NCI-H2081 (cell line): ENCODE results near the gene CCL13.

Experiments used
- DNase-seq, 2 experiments: peaks; one replicate each; lab custom pipeline; 2025; lab: John Stamatoyannopoulos, UW

The CCL13 gene

DNA sequence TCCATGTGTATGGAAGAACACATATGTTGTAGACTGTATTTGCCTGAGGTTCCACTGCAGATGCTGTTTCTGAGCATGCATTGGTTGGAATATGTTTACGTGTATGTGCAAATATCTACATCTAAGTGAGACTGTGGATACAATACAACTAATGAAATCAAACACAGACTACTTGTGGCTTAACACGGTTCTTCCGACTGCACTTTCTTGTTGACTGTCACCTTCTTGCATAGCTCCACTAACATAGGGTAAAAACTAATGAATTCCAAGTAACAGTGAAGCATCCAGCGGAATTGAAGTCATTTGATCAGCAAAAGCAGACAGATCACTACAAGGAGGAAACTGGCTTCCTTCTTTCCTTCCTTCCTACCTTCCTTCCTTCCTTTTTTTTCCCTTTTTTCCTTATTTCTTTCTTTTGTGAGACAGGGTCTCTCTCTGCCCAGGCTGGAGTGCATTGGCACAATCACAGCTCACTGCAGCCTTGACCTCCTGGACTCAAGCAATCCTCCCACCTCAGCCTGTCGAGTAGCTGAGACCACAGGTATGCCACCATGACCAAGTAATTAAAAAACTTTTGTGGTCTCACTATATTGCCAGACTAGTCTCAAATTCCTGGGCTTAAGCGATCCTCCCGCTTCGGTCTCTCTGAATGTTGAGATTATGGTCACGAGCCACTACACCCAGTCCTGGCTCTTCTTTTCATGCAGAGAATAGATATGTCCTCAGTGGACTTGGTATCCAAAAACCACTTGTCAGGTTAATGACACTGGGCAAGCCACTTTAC, 28.7 kb downstream of the CCL13 start:
- DNase-seq, result no peak

DNA sequence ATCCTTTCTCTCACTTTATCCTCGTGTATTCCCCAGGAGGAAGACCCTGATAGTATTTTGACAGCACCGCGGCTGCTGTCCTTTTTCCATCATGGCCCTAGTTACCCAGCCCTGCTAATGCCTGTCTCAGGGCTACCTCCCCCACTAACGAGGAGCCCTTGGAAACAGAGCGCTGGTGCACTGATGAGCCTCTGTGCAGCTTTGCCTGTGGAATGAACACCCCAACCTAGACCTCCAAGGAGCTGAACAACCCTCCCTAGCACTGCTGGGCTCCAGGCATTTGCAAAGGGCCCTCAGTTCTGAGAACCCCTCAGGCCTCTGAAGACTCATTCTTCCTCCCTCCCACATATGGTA, 30.0 kb downstream of the CCL13 start:
- DNase-seq, result no peak

DNA sequence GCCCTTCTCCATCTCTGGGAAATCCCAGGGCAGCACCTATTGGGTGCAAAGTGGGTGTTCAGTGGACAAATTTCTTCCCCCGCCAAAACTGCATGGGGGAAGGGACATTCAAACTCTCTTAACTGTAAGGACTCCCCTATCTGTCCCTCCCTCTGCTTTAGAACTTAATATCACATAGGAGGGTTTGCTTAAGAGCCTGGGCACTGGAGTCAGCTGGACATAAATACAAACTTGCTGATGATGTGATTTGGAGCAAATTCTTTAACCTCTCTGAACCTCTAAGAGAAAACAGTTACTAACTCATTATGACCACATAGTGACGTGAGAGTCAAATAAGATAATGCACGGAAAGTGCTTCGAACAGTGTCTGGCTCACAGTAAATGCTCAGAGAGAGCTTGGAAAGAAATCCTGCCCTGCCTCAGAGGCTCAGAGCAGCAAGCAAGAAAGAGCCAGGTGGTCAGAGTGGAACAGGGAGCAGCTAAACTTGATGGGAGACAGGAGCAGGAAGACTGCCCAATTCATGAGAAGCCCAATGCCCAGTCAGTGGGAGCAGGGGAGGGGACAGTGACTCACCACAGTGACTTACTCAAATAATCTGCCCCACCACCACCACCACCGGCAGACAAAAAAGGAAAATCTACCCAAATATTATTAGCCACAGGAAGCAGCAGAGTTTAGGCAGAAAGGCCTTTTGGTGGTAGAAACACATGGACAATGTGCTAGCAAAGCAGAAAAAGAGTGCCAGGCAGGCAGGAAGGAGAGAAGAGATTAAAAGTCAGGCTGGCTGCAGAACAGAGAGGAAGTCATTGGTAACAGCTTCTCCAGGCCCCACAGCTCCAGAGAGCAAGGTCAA, 30.6 kb downstream of the CCL13 start:
- no peak for DNase-seq

DNA sequence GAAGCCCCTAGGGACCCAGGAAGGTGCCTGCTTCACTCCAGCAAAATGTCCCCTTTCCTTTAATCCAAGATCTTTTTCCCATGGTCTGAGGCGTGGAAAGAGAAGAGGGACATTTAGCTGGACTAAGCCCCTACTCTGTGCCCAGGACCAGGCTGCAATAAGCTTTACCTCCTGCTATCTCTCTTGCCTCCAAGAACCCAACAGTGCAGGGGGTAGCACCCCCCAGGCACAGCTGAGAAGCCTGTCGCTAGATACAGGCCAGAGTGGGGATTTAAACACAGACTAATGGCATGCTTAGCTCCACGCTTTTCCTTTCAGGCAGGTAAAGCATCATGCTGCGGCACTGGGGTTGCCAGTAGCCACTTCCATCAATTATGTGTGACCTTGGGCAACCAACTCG, 31.3 kb downstream of the CCL13 start:
- DNase-seq, result no peak

DNA sequence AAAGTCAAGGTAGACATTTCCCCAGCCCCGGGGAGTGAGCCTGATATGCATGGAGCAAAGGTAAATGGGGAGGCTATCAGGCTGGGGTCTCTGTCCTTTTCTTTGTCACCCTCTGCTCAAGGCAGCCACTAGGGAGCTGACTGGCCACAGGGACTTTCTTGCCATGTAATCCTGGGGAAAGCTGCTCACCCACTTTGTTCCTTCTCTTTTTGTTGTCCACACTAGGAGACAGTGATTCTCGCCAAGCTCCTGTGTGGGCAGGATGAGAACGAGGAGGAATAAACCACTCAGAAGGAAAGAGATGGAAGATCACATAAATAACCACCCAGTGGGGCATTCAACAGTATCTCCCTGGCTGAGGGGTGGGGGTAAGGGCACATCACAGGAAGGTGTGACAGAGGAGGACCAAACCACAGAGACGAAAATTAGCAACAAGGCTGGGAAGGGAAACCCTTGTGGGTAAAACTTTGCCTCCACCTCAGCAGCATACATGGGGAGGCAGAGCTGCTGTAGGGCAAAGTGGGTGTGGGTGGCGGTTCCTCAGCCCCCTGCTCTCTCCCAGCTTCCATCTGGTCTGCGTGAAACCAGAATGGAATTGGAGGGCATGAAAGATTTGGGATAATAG, 33.0 kb downstream of the CCL13 start:
- no peak for DNase-seq

DNA sequence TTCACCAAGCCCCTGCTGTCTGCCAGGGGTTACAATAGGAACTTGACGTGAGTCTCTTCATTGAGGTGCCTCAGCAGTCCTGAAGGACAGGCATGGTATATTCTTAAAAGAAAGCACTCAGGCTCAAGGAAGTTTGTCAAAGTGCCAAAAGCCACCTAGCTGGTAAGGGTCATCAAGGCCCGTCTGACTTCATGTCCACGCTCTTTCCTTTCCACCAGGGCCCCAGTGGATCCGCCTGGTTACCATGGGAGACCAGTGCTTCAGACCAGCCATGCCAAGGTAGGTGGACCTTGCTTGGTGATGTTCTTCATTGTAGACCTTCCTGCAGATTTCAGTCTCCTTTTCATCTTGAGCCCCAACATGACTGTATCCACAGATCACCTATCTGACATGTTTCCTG, 34.4 kb downstream of the CCL13 start:
- no peak for DNase-seq

DNA sequence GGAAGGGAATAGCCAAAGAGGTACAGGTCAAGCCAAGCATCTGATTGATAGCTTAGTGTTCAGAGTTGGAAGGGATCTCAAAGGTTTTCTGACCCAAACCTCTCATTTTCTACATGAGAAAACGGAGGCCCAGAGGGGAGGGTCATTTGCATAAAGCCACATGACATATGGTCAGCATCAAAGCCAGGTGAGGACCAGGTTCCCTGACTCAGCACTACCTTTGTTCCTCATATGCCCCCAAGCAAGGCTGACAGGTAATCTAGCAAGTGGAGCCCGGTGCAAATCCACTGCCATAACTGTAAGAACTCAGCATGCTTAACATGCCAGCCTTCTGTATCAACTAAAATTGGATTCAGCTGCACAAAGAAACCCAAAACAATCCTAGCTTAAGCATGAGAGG, 35.0 kb downstream of the CCL13 start:
- DNase-seq, result no peak

DNA sequence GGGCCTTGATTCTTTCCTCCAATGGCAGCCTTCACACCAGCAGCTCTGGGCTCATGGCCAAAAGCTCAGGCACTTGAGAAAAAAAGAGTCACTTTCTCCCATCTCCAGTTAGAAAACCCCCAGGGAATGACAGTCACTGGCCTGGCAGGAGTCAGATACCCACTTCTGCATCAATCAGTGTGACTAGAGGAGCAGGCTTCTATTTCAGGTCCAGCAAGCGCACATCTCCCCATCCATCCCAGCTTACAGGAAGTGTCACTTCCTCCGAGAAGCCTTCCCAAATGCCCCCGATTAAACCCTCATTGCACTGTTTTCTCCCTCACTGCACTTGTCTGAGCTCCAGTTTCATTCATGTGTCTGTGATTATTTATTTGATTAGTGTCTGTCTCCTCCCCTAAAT, 37.1 kb downstream of the CCL13 start:
- no peak for DNase-seq

DNA sequence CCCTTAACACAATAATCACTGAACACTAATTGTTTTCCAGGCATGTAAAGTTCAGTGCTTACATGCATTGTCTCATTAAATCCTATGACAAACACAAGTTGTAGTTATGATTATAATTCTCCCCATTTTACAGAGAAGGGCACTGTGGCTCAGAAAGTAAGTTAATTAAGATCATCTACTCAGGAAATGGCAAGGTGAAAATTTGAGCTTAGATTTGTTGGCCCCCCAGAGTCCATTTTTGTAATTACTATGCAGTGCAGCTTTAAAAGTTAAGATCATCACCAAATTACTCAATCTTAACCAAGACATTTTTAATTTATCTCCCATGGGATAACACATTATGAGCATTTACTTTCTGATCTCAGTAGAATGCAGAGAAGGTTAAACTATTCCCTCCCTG, 41.0 kb downstream of the CCL13 start:
- DNase-seq, result no peak

DNA sequence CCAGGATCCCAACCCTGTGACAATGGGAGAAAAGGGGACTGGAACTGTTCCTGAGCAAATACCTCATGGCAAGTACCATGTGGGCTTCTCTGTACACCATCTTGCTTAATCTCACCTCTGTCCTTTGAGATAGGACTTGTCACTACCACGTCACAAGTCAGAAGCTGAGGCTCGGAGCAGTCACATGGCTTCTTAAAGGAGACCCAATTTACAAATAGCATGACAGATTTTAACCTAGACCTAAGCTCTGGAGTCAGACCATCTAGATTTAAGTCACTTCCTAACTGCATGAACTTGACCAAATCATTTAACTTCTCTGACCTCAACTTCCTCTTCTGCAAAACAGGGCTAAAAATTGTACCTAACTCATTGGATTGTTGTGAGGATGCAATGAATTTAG, 42.7 kb downstream of the CCL13 start:
- DNase-seq, result no peak

DNA sequence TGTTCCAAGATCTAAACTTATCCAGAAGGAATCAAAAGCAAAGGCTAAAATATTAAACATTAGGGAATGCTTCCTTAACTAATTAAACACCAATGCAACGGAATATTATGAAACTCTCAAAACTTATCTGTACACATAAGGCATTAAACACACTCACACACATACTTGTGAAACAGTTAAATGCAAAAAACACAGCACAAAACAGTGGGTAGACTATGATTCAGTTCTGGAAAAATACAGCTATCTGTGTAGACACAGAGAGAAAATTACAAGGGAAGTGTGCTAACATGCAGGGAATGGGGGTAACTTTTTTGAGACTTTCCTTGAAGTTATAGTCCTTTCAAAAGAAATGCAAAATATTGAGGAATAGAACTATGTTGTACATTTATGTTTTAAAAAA, 43.4 kb downstream of the CCL13 start:
- no peak for DNase-seq

DNA sequence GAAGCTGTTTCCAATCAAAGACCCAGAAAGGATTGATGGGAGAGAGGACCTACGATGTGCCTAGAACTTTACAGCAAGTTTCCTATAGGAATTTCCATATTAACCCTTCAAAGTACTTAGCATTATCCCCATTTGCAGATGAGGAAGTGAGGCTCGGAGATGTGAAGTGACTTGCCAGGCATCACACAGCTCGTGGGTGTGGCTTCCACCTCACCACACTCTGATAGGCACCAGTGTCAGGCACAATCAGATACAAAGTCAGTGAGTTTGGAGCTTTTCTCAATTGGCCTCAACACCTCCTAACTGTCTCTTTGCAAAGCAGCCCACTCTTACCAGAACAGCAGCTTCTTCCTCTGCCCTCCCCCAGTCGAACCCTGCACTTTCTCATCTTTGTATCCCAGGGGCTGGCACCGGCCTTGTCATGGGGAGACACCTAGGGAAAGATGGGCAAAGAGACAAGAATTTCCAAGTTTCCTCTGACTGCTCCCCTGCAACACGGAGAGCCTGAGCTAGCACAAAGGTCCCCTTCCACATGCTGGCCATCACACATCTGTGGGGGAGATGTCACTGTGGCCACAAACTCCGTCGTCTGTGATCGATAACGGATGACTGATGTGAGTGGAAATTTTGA, 44.1 kb downstream of the CCL13 start:
- DNase-seq, result no peak

DNA sequence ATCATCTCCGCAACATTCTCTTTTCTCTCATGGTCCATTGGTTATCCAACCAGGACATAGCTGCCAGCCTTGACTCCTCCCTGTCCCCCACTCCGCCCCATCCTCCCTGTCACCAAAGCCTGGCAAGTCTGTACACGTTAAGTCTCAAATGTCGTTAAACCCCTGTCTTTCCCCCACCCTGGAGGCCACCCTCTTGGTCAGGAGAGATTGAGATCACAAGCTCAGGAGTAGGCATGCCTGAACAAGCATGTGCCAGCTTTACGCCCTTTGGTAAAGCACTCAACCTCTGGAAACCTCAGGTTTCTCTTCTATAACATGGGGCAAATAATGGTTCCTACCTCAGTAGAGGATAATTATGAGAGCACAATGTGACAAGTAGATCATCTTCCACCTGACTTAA, 44.9 kb downstream of the CCL13 start:
- DNase-seq, result no peak

DNA sequence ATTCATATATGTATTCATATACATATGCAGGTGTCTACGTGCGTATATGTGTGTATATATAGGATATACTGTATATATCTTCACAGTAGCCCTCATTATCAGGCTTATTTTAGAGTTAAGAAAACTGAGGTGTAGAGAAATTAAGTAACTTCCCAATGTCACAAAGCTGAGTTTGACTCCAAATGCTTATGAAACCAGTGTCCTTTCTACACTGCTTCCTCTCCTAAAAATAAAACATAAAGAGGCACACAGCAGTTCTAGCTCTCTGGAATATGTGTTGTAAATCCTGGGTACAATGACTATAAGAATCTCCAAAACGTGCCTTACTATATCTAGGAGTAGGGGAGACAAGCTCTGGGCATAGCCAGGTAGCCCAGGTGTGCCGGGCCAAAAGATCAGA, 46.7 kb downstream of the CCL13 start:
- DNase-seq, result no peak

DNA sequence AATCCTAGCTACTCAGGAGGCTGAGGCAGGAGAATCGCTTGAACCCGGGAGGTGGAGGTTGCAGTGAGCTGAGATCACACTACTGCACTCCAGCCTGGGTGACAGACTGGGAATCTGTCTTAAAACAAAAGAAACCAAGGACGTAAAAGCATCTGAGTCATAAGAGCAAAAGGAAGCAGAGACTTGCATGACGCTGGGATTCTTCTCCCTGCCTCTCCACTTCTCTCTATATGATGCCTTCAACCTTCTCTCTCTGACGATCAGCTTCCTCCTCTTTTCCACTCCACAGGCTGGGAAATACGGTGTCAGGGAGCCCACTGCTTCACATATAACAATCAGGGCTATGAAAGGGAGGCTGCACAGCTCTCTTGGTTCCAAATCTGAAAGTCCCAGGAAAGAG, 49.9 kb downstream of the CCL13 start:
- no peak for DNase-seq
